ENCODE measurements around the gene FKBP15. TPM values are rescaled to one million over a fixed set of nuclear protein-coding genes. Genes with fewer than 3 reads are reported as not detected.

Gene FKBP15
- total and polyA plus RNA-seq, 2 experiments from 2014 or later, result 7.9 to 14.9 TPM

DNA sequence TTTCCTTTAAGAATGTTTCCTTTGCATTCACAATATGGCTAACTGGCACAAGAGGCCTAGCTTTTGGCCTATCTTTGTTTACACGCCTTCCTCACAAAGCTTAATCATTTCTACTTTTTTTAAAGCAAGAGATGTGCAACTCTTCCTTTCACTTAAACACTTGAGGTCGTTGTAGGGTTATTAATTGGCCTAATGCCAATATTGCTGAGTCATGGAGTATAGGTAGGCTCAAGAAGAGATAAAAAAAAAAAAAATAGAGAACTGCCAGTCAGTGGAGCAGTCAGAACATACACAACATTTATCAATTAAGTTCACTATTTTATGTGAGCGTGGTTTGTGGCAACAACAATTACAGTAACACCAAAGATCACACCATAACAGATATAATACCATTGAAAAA lies 5.9 kb downstream of the FKBP15 start (continued):
- TF ChIP-seq, protein P1, sequence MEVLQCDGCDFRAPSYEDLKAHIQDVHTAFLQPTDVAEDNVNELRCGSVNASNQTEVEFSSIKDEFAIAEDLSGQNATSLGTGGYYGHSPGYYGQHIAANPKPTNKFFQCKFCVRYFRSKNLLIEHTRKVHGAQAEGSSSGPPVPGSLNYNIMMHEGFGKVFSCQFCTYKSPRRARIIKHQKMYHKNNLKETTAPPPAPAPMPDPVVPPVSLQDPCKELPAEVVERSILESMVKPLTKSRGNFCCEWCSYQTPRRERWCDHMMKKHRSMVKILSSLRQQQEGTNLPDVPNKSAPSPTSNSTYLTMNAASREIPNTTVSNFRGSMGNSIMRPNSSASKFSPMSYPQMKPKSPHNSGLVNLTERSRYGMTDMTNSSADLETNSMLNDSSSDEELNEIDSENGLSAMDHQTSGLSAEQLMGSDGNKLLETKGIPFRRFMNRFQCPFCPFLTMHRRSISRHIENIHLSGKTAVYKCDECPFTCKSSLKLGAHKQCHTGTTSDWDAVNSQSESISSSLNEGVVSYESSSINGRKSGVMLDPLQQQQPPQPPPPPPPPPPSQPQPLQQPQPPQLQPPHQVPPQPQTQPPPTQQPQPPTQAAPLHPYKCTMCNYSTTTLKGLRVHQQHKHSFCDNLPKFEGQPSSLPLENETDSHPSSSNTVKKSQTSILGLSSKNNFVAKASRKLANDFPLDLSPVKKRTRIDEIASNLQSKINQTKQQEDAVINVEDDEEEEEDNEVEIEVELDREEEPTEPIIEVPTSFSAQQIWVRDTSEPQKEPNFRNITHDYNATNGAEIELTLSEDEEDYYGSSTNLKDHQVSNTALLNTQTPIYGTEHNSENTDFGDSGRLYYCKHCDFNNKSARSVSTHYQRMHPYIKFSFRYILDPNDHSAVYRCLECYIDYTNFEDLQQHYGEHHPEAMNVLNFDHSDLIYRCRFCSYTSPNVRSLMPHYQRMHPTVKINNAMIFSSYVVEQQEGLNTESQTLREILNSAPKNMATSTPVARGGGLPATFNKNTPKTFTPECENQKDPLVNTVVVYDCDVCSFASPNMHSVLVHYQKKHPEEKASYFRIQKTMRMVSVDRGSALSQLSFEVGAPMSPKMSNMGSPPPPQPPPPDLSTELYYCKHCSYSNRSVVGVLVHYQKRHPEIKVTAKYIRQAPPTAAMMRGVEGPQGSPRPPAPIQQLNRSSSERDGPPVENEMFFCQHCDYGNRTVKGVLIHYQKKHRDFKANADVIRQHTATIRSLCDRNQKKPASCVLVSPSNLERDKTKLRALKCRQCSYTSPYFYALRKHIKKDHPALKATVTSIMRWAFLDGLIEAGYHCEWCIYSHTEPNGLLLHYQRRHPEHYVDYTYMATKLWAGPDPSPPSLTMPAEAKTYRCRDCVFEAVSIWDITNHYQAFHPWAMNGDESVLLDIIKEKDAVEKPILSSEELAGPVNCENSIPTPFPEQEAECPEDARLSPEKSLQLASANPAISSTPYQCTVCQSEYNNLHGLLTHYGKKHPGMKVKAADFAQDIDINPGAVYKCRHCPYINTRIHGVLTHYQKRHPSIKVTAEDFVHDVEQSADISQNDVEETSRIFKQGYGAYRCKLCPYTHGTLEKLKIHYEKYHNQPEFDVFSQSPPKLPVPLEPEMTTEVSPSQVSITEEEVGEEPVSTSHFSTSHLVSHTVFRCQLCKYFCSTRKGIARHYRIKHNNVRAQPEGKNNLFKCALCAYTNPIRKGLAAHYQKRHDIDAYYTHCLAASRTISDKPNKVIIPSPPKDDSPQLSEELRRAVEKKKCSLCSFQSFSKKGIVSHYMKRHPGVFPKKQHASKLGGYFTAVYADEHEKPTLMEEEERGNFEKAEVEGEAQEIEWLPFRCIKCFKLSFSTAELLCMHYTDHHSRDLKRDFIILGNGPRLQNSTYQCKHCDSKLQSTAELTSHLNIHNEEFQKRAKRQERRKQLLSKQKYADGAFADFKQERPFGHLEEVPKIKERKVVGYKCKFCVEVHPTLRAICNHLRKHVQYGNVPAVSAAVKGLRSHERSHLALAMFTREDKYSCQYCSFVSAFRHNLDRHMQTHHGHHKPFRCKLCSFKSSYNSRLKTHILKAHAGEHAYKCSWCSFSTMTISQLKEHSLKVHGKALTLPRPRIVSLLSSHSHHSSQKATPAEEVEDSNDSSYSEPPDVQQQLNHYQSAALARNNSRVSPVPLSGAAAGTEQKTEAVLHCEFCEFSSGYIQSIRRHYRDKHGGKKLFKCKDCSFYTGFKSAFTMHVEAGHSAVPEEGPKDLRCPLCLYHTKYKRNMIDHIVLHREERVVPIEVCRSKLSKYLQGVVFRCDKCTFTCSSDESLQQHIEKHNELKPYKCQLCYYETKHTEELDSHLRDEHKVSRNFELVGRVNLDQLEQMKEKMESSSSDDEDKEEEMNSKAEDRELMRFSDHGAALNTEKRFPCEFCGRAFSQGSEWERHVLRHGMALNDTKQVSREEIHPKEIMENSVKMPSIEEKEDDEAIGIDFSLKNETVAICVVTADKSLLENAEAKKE (CRISPR knock-in tag; IDR thresholded peaks at IDR 0.05), result no peak
- no peak for TF ChIP-seq POLR2AphosphoS5 (IDR thresholded peaks at IDR 0.05; ENCODE audit: low read depth)

DNA sequence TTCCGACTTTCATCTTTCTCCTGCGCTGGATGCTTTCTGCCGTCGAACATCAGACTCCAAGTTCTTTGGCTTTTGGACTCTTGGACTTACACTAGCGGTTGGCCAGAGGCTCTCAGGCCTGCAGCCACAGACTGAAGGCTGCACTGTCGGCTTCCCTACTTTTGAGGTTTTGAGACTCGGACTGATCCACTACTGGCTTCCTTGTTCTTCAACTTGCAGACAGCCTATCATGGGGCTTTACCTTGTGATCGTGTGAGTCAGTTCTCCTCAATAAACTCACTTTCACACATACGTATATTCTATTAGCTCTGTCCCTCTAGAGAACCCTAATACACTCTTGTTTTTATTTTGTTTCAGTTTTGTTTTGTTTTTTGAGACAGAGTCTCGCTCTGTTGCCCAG lies 10.3 kb downstream of the FKBP15 start:
- DNase-seq (ENCODE audit: low spot score) (no peak), ATAC-seq (no peak)
- H3K4me2 ChIP-seq, result no peak overlapping the region
- H2AFZ ChIP-seq, result no peak overlapping the region
- Mint-ChIP-seq H3K9me3 (no peaks in the 10 kb centered on the region), H3K4me3 (no peak overlapping the region), H3K27ac (no peak overlapping the region), H3K36me3 (ENCODE audit: low read depth) (peaks cover 3% of the 10 kb centered on the region; the same call in 2 of the 3 replicates), H3K27me3 (ENCODE audit: insufficient read depth, low read depth, poor library complexity) (peaks cover 1% of the 10 kb centered on the region), H3K4me1 (no peaks in the 10 kb centered on the region)
- H3K27me3 ChIP-seq (ENCODE audit: insufficient read depth), result no peaks in the 10 kb centered on the region
- H4K20me1 ChIP-seq (replicated peaks; ENCODE audit: insufficient read depth), result peaks cover under 1% of the 10 kb centered on the region; the same call in 1 of the 2 replicates
- no peaks in the 10 kb centered on the region for H3K4me1 ChIP-seq (ENCODE audit: insufficient read depth)
- H3F3A ChIP-seq (replicated peaks; ENCODE audit: low read depth), result no peaks in the 10 kb centered on the region
- H3K27ac ChIP-seq (ENCODE audit: low read depth), result no peak overlapping the region
- H3K4me3 ChIP-seq, result no peak overlapping the region
- H3K9me2 ChIP-seq (ENCODE audit: insufficient read depth), result no peaks in the 10 kb centered on the region
- peaks cover 6% of the 10 kb centered on the region; the same call in 1 of the 2 replicates for H3K36me3 ChIP-seq (ENCODE audit: insufficient read depth)
- H3K79me2 ChIP-seq (replicated peaks; ENCODE audit: insufficient read depth), result peaks cover 3% of the 10 kb centered on the region; the same call in 1 of the 2 replicates
- TF ChIP-seq, protein P2, sequence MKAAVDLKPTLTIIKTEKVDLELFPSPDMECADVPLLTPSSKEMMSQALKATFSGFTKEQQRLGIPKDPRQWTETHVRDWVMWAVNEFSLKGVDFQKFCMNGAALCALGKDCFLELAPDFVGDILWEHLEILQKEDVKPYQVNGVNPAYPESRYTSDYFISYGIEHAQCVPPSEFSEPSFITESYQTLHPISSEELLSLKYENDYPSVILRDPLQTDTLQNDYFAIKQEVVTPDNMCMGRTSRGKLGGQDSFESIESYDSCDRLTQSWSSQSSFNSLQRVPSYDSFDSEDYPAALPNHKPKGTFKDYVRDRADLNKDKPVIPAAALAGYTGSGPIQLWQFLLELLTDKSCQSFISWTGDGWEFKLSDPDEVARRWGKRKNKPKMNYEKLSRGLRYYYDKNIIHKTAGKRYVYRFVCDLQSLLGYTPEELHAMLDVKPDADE (IDR thresholded peaks at IDR 0.05), result no peak
- no peak for TF ChIP-seq CREB1 (CRISPR knock-in tag; IDR thresholded peaks at IDR 0.05; ENCODE audit: low read depth)
- no peak for TF ChIP-seq POLR2AphosphoS5 (IDR thresholded peaks at IDR 0.05; ENCODE audit: low read depth)
- TF ChIP-seq EZH2phosphoT487 (IDR thresholded peaks at IDR 0.05; ENCODE audit: unreplicated experiment), result no peak
- TF ChIP-seq ZNF331 (CRISPR knock-in tag; IDR thresholded peaks at IDR 0.05; ENCODE audit: low read depth), result no peak
- no peak for TF ChIP-seq EZH2 (IDR thresholded peaks at IDR 0.05; ENCODE audit: low read depth, unreplicated experiment)
- TF ChIP-seq, protein P3, sequence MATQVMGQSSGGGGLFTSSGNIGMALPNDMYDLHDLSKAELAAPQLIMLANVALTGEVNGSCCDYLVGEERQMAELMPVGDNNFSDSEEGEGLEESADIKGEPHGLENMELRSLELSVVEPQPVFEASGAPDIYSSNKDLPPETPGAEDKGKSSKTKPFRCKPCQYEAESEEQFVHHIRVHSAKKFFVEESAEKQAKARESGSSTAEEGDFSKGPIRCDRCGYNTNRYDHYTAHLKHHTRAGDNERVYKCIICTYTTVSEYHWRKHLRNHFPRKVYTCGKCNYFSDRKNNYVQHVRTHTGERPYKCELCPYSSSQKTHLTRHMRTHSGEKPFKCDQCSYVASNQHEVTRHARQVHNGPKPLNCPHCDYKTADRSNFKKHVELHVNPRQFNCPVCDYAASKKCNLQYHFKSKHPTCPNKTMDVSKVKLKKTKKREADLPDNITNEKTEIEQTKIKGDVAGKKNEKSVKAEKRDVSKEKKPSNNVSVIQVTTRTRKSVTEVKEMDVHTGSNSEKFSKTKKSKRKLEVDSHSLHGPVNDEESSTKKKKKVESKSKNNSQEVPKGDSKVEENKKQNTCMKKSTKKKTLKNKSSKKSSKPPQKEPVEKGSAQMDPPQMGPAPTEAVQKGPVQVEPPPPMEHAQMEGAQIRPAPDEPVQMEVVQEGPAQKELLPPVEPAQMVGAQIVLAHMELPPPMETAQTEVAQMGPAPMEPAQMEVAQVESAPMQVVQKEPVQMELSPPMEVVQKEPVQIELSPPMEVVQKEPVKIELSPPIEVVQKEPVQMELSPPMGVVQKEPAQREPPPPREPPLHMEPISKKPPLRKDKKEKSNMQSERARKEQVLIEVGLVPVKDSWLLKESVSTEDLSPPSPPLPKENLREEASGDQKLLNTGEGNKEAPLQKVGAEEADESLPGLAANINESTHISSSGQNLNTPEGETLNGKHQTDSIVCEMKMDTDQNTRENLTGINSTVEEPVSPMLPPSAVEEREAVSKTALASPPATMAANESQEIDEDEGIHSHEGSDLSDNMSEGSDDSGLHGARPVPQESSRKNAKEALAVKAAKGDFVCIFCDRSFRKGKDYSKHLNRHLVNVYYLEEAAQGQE (IDR thresholded peaks at IDR 0.05; ENCODE audit: unreplicated experiment), result no peak
- TF ChIP-seq, protein P4, sequence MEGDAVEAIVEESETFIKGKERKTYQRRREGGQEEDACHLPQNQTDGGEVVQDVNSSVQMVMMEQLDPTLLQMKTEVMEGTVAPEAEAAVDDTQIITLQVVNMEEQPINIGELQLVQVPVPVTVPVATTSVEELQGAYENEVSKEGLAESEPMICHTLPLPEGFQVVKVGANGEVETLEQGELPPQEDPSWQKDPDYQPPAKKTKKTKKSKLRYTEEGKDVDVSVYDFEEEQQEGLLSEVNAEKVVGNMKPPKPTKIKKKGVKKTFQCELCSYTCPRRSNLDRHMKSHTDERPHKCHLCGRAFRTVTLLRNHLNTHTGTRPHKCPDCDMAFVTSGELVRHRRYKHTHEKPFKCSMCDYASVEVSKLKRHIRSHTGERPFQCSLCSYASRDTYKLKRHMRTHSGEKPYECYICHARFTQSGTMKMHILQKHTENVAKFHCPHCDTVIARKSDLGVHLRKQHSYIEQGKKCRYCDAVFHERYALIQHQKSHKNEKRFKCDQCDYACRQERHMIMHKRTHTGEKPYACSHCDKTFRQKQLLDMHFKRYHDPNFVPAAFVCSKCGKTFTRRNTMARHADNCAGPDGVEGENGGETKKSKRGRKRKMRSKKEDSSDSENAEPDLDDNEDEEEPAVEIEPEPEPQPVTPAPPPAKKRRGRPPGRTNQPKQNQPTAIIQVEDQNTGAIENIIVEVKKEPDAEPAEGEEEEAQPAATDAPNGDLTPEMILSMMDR (conservative IDR thresholded peaks at IDR 0.05; ENCODE audit: low read depth in 2 of 2), result no peak
- no peak for TF ChIP-seq STAT1 (IDR thresholded peaks at IDR 0.05; ENCODE audit: unreplicated experiment)
- TF ChIP-seq JUNB (IDR thresholded peaks at IDR 0.05; ENCODE audit: unreplicated experiment), result no peak
- no peak for TF ChIP-seq NANOG (IDR thresholded peaks at IDR 0.05; ENCODE audit: borderline replicate concordance)
- no peak for TF ChIP-seq ZNF114 (CRISPR knock-in tag; IDR thresholded peaks at IDR 0.05)

Measured in GM23338 (cell line).